Measurements from ENCODE around the gene IER5.

DNA sequence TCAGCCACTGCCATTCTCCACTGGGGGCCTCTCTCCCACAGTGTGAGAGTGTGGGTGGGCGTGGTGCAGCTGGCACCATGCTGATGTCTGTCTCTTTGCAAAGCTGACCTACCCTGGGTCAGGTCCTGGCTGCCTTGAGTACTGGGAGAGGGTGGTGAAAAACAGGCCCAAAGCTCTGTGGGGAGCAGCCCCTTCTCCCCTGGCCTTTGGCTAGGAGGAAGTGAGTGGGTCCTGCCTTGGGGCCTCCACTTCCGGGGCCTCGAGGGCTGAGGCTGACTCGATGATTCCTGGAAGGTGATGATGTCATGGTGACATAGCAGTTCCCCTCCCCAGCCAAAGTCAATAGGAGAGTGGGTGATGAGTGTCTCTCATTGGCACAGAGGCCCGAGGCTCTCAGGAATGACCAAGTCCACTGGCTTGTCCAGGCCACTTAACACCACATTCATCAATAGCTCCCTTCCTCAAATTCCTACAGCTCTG is 53.0 kb downstream of the IER5 start:
- no peak for TF ChIP-seq POLR2A (IDR thresholded peaks at IDR 0.05)
- TF ChIP-seq, protein P1, sequence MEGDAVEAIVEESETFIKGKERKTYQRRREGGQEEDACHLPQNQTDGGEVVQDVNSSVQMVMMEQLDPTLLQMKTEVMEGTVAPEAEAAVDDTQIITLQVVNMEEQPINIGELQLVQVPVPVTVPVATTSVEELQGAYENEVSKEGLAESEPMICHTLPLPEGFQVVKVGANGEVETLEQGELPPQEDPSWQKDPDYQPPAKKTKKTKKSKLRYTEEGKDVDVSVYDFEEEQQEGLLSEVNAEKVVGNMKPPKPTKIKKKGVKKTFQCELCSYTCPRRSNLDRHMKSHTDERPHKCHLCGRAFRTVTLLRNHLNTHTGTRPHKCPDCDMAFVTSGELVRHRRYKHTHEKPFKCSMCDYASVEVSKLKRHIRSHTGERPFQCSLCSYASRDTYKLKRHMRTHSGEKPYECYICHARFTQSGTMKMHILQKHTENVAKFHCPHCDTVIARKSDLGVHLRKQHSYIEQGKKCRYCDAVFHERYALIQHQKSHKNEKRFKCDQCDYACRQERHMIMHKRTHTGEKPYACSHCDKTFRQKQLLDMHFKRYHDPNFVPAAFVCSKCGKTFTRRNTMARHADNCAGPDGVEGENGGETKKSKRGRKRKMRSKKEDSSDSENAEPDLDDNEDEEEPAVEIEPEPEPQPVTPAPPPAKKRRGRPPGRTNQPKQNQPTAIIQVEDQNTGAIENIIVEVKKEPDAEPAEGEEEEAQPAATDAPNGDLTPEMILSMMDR (IDR thresholded peaks at IDR 0.05), result no peak
